GM21786 (cell line): ENCODE data around the gene PCDHGC3.

Source experiments
- ATAC-seq: cut with Tn5 transposase; IDR thresholded peaks from one replicate; pipeline ENCODE4 v1.9.1; 2021; ENCODE audit not compliant: unreplicated experiment

The PCDHGC3 gene

DNA sequence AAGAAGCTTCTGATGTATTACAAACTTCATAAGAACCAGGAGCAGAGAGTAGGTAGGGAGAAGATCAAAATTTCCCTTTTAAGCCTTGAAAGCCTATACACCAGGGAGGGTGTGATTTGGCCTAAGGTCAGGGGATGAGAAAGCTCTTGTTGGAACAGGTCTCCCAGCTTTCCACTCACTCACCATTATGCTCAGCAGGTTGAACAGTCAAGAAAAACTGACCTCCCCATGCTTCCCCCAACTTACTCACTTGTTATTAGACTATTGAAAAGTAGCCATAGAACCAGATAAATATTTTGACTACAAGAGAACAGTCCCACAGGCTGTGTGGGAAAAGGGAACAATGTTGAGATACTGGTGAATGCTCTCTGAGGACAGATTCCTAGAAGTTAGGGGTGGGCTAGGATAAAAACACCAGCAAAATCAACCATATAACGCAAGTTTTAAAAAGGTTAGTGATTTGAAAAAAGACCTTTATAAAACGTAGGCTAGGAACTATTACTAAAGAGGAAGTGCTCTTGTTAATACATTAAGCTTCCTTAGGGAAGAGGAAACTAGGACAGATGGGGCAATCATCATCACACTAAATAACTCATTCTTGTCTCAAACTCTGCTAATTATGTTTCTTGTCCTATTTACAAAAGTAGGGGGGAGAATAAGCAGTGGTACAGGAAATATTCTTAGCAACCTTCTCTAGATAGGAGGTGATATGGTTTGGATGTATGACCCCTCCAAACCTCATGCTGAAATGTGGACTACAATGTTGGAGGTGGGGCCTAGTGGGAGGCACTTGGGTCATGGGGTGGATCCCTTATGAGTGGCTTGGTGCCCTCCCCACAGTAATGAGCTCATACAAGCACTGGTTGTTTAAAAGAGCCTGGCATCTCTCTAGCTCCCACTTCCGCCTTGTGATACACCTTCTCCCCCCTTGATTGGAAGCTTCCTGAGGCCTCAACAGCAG lies 44.1 kb downstream of the PCDHGC3 start:
- ATAC-seq: no peak

DNA sequence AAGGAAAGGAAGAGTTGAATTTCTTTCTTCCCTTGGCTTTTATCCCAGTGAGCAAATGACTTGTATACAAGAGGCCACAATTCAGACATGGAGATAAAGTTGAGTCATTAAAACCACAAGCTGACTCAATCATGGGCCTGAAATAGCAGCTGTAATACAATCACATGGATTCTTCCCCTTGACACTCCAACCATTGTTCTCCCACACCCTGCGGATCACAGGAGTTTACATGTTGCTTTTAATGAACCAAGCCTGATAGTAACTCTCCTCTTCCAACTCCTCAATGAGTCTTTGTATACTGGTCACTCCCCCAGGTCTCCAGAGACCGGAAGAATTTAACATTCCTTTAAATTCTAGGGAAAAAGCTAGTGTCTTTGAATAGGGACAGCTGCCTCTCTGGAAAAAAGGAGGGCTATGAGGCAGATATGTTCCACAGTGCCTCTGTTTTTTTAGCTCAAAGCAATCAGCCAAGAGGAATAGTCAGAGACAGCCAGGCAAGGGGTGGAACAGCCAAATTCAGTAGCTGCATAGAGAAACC lies 45.5 kb downstream of the PCDHGC3 start:
- no peak for ATAC-seq

DNA sequence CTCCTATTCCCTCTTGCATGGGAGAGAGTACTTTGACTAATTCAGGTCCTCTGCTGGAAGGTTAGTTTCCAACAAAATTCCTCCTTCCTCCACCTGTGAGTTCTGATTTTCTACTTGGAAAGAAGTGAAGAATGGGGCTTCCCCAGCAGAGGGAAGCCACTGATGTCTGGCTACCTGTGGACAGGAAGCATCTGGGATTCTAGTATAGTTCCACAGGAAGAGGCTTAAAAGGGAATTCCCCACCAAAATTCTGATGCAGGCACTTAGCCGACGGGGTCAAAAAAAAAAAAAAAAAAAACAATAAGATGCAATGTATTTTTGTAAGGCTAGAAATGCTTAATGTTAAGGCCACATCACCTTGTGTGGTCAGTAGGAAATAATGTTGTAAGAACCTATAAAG lies 46.5 kb downstream of the PCDHGC3 start:
- no peak for ATAC-seq

DNA sequence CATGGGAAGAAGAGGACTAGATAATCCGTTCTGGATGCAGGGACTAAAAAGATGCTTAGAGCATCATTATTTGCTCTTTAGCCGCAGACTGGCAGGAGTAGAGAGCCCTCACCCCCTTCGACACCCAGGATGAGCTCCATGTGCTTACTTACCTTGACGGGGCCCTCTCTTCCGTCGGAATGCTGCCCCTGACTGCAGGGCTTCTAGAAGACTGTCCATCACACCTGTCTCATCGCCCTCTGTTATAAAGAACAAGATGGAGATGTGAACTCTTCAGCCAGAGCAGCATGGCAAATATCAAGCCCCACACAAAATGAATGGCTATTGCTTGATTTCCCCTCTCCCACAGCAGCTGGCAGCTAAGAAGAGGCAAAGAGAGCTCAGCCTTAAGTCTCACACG lies 48.2 kb downstream of the PCDHGC3 start:
- ATAC-seq: no peak

DNA sequence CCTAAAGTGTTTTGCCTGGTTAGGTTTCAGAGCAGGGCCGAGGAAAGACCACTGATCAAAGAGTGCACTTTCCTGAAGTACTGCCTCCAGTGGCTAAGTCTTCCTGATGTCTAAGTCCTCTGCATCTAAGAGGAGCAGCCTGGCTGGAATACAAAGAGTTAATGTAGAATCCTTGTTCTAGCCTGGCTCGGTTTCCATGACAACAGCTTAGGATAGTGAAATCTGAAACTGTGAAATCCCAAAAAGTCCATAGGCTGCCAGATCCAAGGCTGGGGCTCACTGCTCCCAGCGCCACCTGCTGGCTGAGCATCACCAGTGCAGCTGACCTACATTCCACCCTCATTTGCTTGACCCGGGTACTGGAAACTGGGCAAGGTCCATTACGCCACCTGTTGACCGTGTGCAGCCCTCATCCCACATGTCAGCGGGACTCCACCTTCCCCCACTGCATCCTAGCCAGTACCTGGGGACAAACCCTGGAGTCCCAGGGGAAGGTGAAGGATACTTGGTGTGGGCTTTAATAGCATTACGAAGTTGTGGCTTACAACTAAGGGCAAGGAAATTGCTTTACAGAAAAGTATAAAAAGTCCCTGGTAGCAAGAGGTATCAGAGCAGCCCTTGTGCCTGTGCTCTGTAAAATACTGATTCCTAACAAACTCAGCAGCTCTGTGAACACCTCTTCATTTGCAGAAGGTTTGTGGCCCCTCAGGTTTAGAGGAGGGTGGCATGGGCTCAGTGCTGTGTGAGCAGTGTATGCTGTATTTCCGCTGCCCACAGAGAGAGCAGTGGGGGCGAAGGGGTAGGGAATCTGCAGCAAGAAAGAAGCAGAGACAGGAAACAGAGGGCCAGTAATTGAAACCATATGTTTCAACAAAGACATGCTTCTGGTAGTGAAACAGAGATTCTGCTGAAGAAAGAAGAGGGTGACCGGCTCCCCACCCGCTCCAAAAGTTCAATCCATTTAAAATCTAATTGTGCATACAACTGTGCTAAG lies 49.1 kb downstream of the PCDHGC3 start:
- peak; percentile 74 for ATAC-seq

DNA sequence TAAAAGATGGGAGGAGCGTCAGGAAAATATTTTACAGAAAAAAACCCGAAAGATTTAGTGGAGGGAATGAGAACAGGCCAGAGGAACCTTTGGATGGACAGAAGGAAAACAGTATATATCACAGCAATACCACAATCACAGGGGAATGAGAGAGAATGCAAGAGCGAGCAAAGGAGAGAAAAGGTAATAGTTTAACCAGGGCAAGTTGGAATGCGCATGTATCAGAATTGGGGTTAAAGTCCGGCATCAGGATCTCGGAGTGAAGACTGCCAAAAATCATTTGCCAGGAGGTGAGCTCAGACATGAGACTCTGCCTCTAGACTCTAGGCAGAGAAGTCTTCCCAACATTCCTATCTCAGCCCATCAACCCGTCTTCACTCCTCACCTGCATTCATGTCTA lies 49.9 kb downstream of the PCDHGC3 start:
- ATAC-seq: no peak

DNA sequence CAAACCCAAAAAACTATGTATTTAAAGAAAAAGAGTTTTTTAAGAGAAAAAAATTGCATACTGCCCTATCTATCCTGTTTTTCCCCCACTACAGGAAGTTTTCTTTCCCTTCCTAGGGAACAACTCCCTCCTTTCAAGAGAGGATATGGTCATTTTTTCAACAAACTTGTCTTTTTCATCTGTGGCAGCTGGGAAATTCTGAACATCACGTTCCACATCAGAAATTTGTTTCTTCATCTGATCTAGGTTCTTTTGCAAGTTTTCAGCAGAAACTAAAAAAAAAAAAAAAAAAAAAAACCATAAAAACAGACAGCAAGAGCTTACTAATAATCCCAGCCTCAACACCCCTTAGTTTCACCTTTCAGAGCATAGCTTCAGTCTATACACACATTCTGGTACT lies 51.7 kb downstream of the PCDHGC3 start:
- ATAC-seq: no peak
